OCI-LY3 (cell line): ENCODE results near the gene CAP2.

Source experiments
- H2AFZ ChIP-seq: fragments of 200-600, 300-600 bp; shearing (Covaris generic); 2 replicates; pipeline ENCODE4 v1.6.0; 2014; ENCODE audit warnings: antibody characterized with exemption, low read depth, low read length
- H3K27ac ChIP-seq: fragments of 200-600, 300-600 bp; sonication (generic); 2 replicates; pipeline ENCODE4 v1.5.1; 2014; ENCODE audit warnings: mild to moderate bottlenecking, low read length, moderate library complexity, mixed read lengths
- H3K27me3 ChIP-seq: fragments of 200-600, 300-600 bp; sonication (generic); 2 replicates; pipeline ENCODE4 v1.6.1; 2014; ENCODE audit warnings: low read depth, low read length, mixed read lengths
- H3K36me3 ChIP-seq: fragments of 200-600, 300-600 bp; sonication (generic); replicated peaks from 2 replicates; pipeline ENCODE3; 2014; ENCODE audit warnings: low read depth, low read length, mixed read lengths
- H3K4me1 ChIP-seq: fragments of 300-600, 200-600 bp; sonication (generic); 2 replicates; pipeline ENCODE4 v1.6.1; 2014; ENCODE audit warnings: low read length, mixed read lengths
- H3K4me2 ChIP-seq: fragments of 200-600, 300-600 bp; sonication (generic); 2 replicates; pipeline ENCODE4 v1.6.1; 2014; ENCODE audit warnings: low read length, mixed read lengths
- H3K4me3 ChIP-seq: fragments of 300-600, 200-600 bp; sonication (generic); 2 replicates; pipeline ENCODE4 v1.5.1; 2014; ENCODE audit warnings: antibody characterized with exemption, mild to moderate bottlenecking, low read length, moderate library complexity
- H3K79me2 ChIP-seq: fragments of 300-600, 200-600 bp; shearing (Covaris generic); 2 replicates; pipeline ENCODE4 v1.6.1; 2014; ENCODE audit warnings: mild to moderate bottlenecking, low read length, mixed read lengths
- H3K9ac ChIP-seq: fragments of 300-600, 200-600 bp; shearing (Covaris generic); 2 replicates; pipeline ENCODE4 v1.6.0; 2014; ENCODE audit warnings: mild to moderate bottlenecking, low read length, moderate library complexity
- H3K9me3 ChIP-seq: fragments of 200-600, 300-600 bp; shearing (Covaris generic); 2 replicates; pipeline ENCODE4 v1.6.1; 2014; ENCODE audit warnings: low read length, mixed read lengths; ENCODE audit not compliant: insufficient read depth
- H4K20me1 ChIP-seq: fragments of 200-600, 300-600 bp; sonication (generic); 2 replicates; pipeline ENCODE4 v1.6.1; 2016; ENCODE audit warnings: low read length, mixed read lengths; ENCODE audit not compliant: insufficient read depth
- EZH2phosphoT487 ChIP-seq: fragments of 200-600 bp; shearing (Covaris generic); IDR thresholded peaks from 2 replicates; pipeline ENCODE4 v1.6.1; 2018; ENCODE audit warnings: antibody characterized with exemption, mixed run types, low read depth
- TF ChIP-seq, protein P1 (sequence below): fragments of 200-600, 300-600 bp; sonication (generic); IDR thresholded peaks from 2 replicates; pipeline ENCODE4 v1.5.1; 2014; ENCODE audit warnings: antibody characterized with exemption, low read length, low read depth

CAP2 gene

DNA sequence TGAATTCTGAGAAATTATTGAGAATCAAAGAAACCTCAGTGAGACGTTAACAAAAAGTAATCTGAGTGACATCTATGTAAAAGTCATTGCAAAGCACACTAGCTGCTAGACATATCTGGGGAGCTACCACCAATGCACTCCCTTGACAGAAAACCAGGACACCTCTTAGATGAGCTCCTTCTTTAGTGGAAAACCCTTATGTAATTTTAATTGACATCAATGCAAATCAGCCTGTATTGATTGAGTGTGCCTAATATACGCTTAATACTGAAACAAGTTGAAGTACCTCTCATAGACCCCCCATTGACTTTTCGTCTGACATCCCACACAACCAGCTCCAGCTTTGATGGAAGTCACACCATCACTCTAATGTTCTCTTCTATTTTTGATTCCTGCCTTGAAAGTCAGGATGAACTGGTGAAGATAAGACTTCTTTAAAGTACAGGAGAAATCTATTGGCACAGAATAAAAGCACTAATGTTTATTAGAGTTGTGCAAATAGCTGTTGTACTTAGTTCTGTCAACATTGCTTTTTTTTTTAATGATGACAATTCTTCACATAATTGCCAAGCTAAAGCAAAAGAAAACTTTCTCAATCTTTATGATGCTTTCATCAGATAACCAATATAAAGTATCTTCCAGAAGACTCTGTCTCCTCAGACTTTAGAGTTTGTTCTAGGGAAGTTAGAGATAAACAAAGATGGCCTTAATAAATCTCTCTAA, 108.7 kb downstream of the CAP2 start:
- Histone ChIP-seq H3K4me2 (no peak overlapping the region), H2AFZ (no peak overlapping the region), H4K20me1 (no peaks in the 10 kb centered on the region), H3K79me2 (no peaks in the 10 kb centered on the region), H3K27me3 (peaks cover 3% of the 10 kb centered on the region; the same call in 1 of the 2 replicates), H3K9ac (no peak overlapping the region), H3K36me3 (no peaks in the 10 kb centered on the region), H3K4me1 (no peaks in the 10 kb centered on the region), H3K9me3 (no peaks in the 10 kb centered on the region), H3K4me3 (no peak overlapping the region), H3K27ac (no peak overlapping the region)
- TF ChIP-seq, protein P1, sequence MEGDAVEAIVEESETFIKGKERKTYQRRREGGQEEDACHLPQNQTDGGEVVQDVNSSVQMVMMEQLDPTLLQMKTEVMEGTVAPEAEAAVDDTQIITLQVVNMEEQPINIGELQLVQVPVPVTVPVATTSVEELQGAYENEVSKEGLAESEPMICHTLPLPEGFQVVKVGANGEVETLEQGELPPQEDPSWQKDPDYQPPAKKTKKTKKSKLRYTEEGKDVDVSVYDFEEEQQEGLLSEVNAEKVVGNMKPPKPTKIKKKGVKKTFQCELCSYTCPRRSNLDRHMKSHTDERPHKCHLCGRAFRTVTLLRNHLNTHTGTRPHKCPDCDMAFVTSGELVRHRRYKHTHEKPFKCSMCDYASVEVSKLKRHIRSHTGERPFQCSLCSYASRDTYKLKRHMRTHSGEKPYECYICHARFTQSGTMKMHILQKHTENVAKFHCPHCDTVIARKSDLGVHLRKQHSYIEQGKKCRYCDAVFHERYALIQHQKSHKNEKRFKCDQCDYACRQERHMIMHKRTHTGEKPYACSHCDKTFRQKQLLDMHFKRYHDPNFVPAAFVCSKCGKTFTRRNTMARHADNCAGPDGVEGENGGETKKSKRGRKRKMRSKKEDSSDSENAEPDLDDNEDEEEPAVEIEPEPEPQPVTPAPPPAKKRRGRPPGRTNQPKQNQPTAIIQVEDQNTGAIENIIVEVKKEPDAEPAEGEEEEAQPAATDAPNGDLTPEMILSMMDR = no peak
- TF ChIP-seq EZH2phosphoT487 = no peak

DNA sequence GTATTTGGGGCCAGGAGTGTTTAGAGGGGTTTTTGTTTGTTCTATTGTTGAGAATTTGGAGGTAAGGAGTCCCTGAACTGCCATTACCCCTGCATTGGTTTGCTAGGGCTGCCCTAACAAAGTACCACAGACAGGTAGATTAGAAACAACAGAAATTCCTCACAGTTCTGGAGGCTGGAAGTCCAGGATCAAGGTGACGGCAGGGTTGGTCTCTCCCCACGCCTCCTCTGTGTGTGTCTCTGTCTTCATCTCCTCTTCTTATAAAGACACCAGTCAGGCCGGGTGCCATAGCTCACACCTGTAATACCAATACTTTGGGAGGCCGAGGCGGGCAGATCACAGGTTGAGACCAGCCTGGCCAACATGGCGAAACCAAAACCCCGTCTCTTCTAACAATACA, 109.7 kb downstream of the CAP2 start:
- no peaks in the 10 kb centered on the region for H3K9me3 ChIP-seq
- H3K27me3 ChIP-seq = peaks cover under 1% of the 10 kb centered on the region; the same call in 1 of the 2 replicates
- H3K79me2 ChIP-seq = no peaks in the 10 kb centered on the region
- H3K4me2 ChIP-seq = no peak overlapping the region
- no peaks in the 10 kb centered on the region for H3K4me1 ChIP-seq
- H4K20me1 ChIP-seq = no peaks in the 10 kb centered on the region
- no peak overlapping the region for H3K27ac ChIP-seq
- H3K9ac ChIP-seq = no peak overlapping the region
- no peak overlapping the region for H2AFZ ChIP-seq
- no peak for TF ChIP-seq EZH2phosphoT487
- TF ChIP-seq, protein P1 = no peak
- no peak overlapping the region for H3K4me3 ChIP-seq
- H3K36me3 ChIP-seq = no peaks in the 10 kb centered on the region

DNA sequence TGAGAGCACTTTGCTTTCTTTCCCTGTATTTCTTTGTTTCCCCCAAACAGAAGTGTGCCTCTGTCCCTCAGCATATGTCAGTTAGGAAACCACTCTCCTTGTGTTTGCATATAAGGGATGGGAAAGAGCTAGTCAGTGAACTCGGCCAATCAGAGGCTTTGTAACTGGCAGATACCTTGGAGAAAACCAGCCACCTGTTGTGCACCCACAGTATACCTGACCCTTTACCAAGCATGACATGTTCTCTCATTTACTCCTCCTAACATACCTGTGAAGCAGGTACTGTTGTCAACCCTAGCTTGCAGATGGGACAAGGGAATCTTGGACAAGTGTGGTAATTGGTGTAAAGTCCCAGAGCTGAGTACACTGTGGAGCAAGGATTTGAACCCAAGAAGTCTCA, 110.6 kb downstream of the CAP2 start:
- Histone ChIP-seq H4K20me1 (no peaks in the 10 kb centered on the region), H3K4me2 (no peak overlapping the region), H3K27me3 (no peaks in the 10 kb centered on the region), H3K9ac (no peak overlapping the region), H2AFZ (no peak overlapping the region), H3K4me3 (no peak overlapping the region), H3K79me2 (no peaks in the 10 kb centered on the region), H3K4me1 (no peaks in the 10 kb centered on the region), H3K36me3 (no peaks in the 10 kb centered on the region), H3K27ac (no peak overlapping the region), H3K9me3 (no peaks in the 10 kb centered on the region)
- TF ChIP-seq, protein P1 = no peak
- no peak for TF ChIP-seq EZH2phosphoT487

DNA sequence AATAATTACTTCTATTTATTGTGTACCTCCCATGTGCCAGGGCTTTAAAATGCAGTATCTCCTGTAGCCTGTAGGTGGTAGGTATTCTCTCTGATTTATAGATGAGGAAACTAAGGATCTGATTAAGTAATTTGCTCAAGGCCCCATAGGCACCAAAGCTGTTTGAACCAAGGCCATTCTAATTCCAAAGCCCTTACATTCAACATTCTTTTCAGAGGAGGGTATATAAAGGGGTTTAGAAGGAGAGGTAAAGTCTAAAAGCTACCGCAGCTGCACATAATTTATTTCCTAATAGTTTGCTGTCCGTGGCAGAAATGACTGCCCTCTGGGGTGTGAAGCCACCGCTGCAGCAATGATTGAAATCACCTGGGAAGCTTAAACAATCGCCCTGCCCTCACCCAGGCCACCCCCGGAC, 111.7 kb downstream of the CAP2 start:
- H2AFZ ChIP-seq = no peak overlapping the region
- no peaks in the 10 kb centered on the region for H3K27me3 ChIP-seq
- TF ChIP-seq EZH2phosphoT487 = no peak
- TF ChIP-seq, protein P1 = peak; percentile 38

More for the DNA sequence above, 111.7 kb downstream of the CAP2 start:
- Histone ChIP-seq H3K9ac (no peak overlapping the region), H3K4me2 (no peak overlapping the region), H3K9me3 (no peaks in the 10 kb centered on the region), H3K36me3 (no peaks in the 10 kb centered on the region), H3K4me1 (no peaks in the 10 kb centered on the region), H4K20me1 (no peaks in the 10 kb centered on the region), H3K79me2 (no peaks in the 10 kb centered on the region), H3K4me3 (no peak overlapping the region), H3K27ac (no peak overlapping the region)
